Measurements from ENCODE around the gene MGAT4C.

DNA sequence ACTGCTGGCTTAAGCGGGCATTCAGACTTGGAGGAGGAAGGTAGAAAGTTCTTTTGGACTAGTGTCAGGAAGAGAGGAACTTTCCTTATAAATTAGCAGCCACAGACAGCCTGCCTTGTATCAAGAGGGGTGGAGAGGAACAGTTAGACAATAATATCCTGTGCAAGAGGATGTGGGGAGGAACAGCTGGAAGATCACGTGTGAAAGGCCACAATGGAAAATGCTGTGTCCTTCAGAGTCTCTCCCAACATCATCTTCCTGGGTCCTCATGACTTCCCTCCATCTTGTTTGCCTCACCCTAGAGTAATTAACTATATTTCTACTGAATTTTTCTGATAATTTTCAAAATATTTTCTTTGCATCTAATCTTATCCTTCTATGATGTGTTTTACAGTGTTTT lies 117.4 kb downstream of the MGAT4C start:
- TF ChIP-seq, protein P1, sequence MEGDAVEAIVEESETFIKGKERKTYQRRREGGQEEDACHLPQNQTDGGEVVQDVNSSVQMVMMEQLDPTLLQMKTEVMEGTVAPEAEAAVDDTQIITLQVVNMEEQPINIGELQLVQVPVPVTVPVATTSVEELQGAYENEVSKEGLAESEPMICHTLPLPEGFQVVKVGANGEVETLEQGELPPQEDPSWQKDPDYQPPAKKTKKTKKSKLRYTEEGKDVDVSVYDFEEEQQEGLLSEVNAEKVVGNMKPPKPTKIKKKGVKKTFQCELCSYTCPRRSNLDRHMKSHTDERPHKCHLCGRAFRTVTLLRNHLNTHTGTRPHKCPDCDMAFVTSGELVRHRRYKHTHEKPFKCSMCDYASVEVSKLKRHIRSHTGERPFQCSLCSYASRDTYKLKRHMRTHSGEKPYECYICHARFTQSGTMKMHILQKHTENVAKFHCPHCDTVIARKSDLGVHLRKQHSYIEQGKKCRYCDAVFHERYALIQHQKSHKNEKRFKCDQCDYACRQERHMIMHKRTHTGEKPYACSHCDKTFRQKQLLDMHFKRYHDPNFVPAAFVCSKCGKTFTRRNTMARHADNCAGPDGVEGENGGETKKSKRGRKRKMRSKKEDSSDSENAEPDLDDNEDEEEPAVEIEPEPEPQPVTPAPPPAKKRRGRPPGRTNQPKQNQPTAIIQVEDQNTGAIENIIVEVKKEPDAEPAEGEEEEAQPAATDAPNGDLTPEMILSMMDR (IDR thresholded peaks at IDR 0.05; ENCODE audit: low read depth, low read length) = no peak
- TF ChIP-seq POLR2A (IDR thresholded peaks at IDR 0.05; ENCODE audit: extremely low read depth, insufficient read length) (no peak), MYC (IDR thresholded peaks at IDR 0.05; ENCODE audit: low read depth, low read length) (no peak)
- TF ChIP-seq, protein P2, sequence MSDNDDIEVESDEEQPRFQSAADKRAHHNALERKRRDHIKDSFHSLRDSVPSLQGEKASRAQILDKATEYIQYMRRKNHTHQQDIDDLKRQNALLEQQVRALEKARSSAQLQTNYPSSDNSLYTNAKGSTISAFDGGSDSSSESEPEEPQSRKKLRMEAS (IDR thresholded peaks at IDR 0.05; ENCODE audit: low read depth, low read length) = no peak
